ENCODE results near the gene TMEM108.

The TMEM108 gene

GRCh38 chr3:133113927-133114597, 75.9 kb downstream of the TMEM108 start:
- DNase-seq (ENCODE audit: insufficient read length, low spot score): no peak
- FAIRE-seq: no peak

- FAIRE-seq: no peak
- no peak for DNase-seq (ENCODE audit: insufficient read length, low spot score)
Measured at GRCh38 chr3:133115176-133115575, 77.0 kb downstream of the TMEM108 start.

GRCh38 chr3:133117342-133117741, 79.2 kb downstream of the TMEM108 start:
- no peak for DNase-seq (ENCODE audit: insufficient read length, low spot score)
- no peak for FAIRE-seq

- no peak for DNase-seq (ENCODE audit: insufficient read length, low spot score)
- no peak for FAIRE-seq
Measured at GRCh38 chr3:133119176-133119575, 81.0 kb downstream of the TMEM108 start.

GRCh38 chr3:133121450-133121849, 83.3 kb downstream of the TMEM108 start:
- no peak for FAIRE-seq
- no peak for DNase-seq (ENCODE audit: insufficient read length, low spot score)

- FAIRE-seq (no peak), DNase-seq (ENCODE audit: insufficient read length, low spot score) (no peak)
Measured at GRCh38 chr3:133123636-133124035, 85.4 kb downstream of the TMEM108 start.

- DNase-seq (ENCODE audit: insufficient read length, low spot score): no peak
- FAIRE-seq: no peak
Measured at GRCh38 chr3:133124511-133124910, 86.3 kb downstream of the TMEM108 start.

- DNase-seq (ENCODE audit: insufficient read length, low spot score) (no peak), FAIRE-seq (no peak)
Measured at GRCh38 chr3:133125171-133125570, 87.0 kb downstream of the TMEM108 start.

- no peak for FAIRE-seq
- DNase-seq (ENCODE audit: insufficient read length, low spot score): no peak
Measured at GRCh38 chr3:133125802-133126201, 87.6 kb downstream of the TMEM108 start.

- DNase-seq (ENCODE audit: insufficient read length, low spot score) (no peak), FAIRE-seq (no peak)
Measured at GRCh38 chr3:133127381-133127780, 89.2 kb downstream of the TMEM108 start.

- no peak for DNase-seq (ENCODE audit: insufficient read length, low spot score)
- no peak for FAIRE-seq
Measured at GRCh38 chr3:133130168-133130567, 92.0 kb downstream of the TMEM108 start.

GRCh38 chr3:133135306-133135705, 97.1 kb downstream of the TMEM108 start:
- DNase-seq (ENCODE audit: insufficient read length, low spot score): no peak
- FAIRE-seq: no peak

- no peak for FAIRE-seq
- DNase-seq (ENCODE audit: insufficient read length, low spot score): no peak
Measured at GRCh38 chr3:133136114-133137041, 98.2 kb downstream of the TMEM108 start.

GRCh38 chr3:133137042-133137996, 99.1 kb downstream of the TMEM108 start:
- FAIRE-seq (no peak), DNase-seq (ENCODE audit: insufficient read length, low spot score) (no peak)

GRCh38 chr3:133138017-133138416, 99.8 kb downstream of the TMEM108 start:
- DNase-seq (ENCODE audit: insufficient read length, low spot score): no peak
- FAIRE-seq: no peak

- FAIRE-seq (no peak), DNase-seq (ENCODE audit: insufficient read length, low spot score) (no peak)
Measured at GRCh38 chr3:133152056-133152455, 113.9 kb downstream of the TMEM108 start.

- DNase-seq (ENCODE audit: insufficient read length, low spot score): no peak
- FAIRE-seq: no peak
Measured at GRCh38 chr3:133152681-133153220, 114.6 kb downstream of the TMEM108 start.

GRCh38 chr3:133153382-133153781, 115.2 kb downstream of the TMEM108 start:
- no peak for DNase-seq (ENCODE audit: insufficient read length, low spot score)
- FAIRE-seq: no peak

GRCh38 chr3:133157716-133158115, 119.5 kb downstream of the TMEM108 start:
- no peak for DNase-seq (ENCODE audit: insufficient read length, low spot score)

GRCh38 chr3:133158686-133159085, 120.5 kb downstream of the TMEM108 start:
- FAIRE-seq (no peak), DNase-seq (ENCODE audit: insufficient read length, low spot score) (no peak)

More at GRCh38 chr3:133157716-133158115, 119.5 kb downstream of the TMEM108 start:
- no peak for FAIRE-seq

Measured in HTR-8/SVneo (cell line).